H9 (cell line): Measurements from ENCODE around the gene ISG20L2. TPM values are rescaled to one million over a fixed set of nuclear protein-coding genes. Genes with fewer than 3 reads are reported as not detected.

Experiments used
- DNase-seq: peaks from one replicate; pipeline ENCODE4 v3.0.0-alpha.2; 2017
- H2AFZ ChIP-seq: one replicate; pipeline ENCODE4 v1.6.1; 2013; ENCODE audit warnings: mild to moderate bottlenecking, low read length, control low read depth, moderate library complexity
- H2AK5ac ChIP-seq: 2 replicates; pipeline ENCODE4 v1.6.1; 2013; ENCODE audit warnings: low read length, control low read depth, mixed read lengths; ENCODE audit not compliant: insufficient read length
- H2BK120ac ChIP-seq: one replicate; pipeline ENCODE4 v1.6.1; 2013; ENCODE audit warnings: low read depth, mild to moderate bottlenecking, low read length, control low read depth, inconsistent platforms; ENCODE audit not compliant: poor library complexity, severe bottlenecking
- H2BK12ac ChIP-seq: 2 replicates; pipeline ENCODE4 v1.6.1; 2013; ENCODE audit warnings: low read length, control low read depth, mixed read lengths, low read depth; ENCODE audit not compliant: insufficient read length
- H2BK15ac ChIP-seq: 2 replicates; pipeline ENCODE4 v1.6.1; 2013; ENCODE audit warnings: low read depth, low read length, control low read depth
- H2BK20ac ChIP-seq: one replicate; pipeline ENCODE4 v1.6.1; 2013; ENCODE audit warnings: low read depth, mild to moderate bottlenecking, low read length, control low read depth, inconsistent platforms; ENCODE audit not compliant: poor library complexity, severe bottlenecking
- H2BK5ac ChIP-seq: 2 replicates; pipeline ENCODE4 v1.6.1; 2013; ENCODE audit warnings: low read length, control low read depth, mixed read lengths; ENCODE audit not compliant: insufficient read length
- H3K14ac ChIP-seq: 2 replicates; pipeline ENCODE4 v1.6.1; 2013; ENCODE audit warnings: low read length, control low read depth; ENCODE audit not compliant: insufficient read depth
- H3K18ac ChIP-seq: 2 replicates; pipeline ENCODE4 v1.6.1; 2013; ENCODE audit warnings: low read depth, mild to moderate bottlenecking, mixed read lengths, low read length, control low read depth; ENCODE audit not compliant: insufficient read length
- H3K23ac ChIP-seq: 2 replicates; pipeline ENCODE4 v1.6.1; 2013; ENCODE audit warnings: low read length, control low read depth, mixed read lengths, low read depth; ENCODE audit not compliant: insufficient read length
- H3K23me2 ChIP-seq: 2 replicates; pipeline ENCODE4 v1.6.1; 2013; ENCODE audit warnings: low read depth, mild to moderate bottlenecking, mixed read lengths, low read length, control low read depth; ENCODE audit not compliant: insufficient read length, poor library complexity, severe bottlenecking
- H3K27ac ChIP-seq: 2 replicates; pipeline ENCODE4 v1.5.1; 2013; ENCODE audit warnings: low read length, control low read depth, mixed read lengths, low read depth; ENCODE audit not compliant: insufficient read length
- H3K27me3 ChIP-seq: 2 replicates; pipeline ENCODE4 v1.6.1; 2013; ENCODE audit warnings: low read length, control low read depth, inconsistent platforms; ENCODE audit not compliant: insufficient read depth
- H3K4ac ChIP-seq: 2 replicates; pipeline ENCODE4 v1.6.1; 2013; ENCODE audit warnings: low read depth, mild to moderate bottlenecking, control low read depth, inconsistent platforms, low read length, moderate library complexity
- H3K4me1 ChIP-seq: 2 replicates; pipeline ENCODE4 v1.6.1; 2013; ENCODE audit warnings: low read length, control low read depth, inconsistent platforms; ENCODE audit not compliant: insufficient read depth
- H3K4me2 ChIP-seq: 2 replicates; pipeline ENCODE4 v1.6.1; 2013; ENCODE audit warnings: low read length, control low read depth, mixed read lengths; ENCODE audit not compliant: insufficient read length, insufficient read depth
- H3K56ac ChIP-seq: 2 replicates; pipeline ENCODE4 v1.6.1; 2013; ENCODE audit warnings: low read depth, mild to moderate bottlenecking, mixed read lengths, low read length, control low read depth; ENCODE audit not compliant: insufficient read length
- H3K79me1 ChIP-seq: 2 replicates; pipeline ENCODE4 v1.6.1; 2013; ENCODE audit warnings: low read depth, mild to moderate bottlenecking, moderate library complexity, low read length, control low read depth, inconsistent platforms; ENCODE audit not compliant: insufficient read depth, poor library complexity, severe bottlenecking
- H3K79me2 ChIP-seq: 2 replicates; pipeline ENCODE4 v1.6.1; 2013; ENCODE audit warnings: low read length, control low read depth, inconsistent platforms; ENCODE audit not compliant: insufficient read depth
- H3K9ac ChIP-seq: 2 replicates; pipeline ENCODE4 v1.6.1; 2013; ENCODE audit warnings: low read length, control low read depth, mixed read lengths; ENCODE audit not compliant: insufficient read length; ENCODE audit errors: extremely low read depth
- H3K9me3 ChIP-seq: one replicate; pipeline ENCODE4 v1.6.1; 2013; ENCODE audit warnings: low read depth, low read length, inconsistent platforms; ENCODE audit not compliant: control insufficient read depth
- H3T11ph ChIP-seq: one replicate; pipeline ENCODE4 v1.6.1; 2013; ENCODE audit warnings: mild to moderate bottlenecking, low read length, control low read depth, inconsistent platforms
- H4K20me1 ChIP-seq: one replicate; pipeline ENCODE4 v1.6.1; 2013; ENCODE audit not compliant: control insufficient read depth, insufficient read length, insufficient read depth
- H4K5ac ChIP-seq: 2 replicates; pipeline ENCODE4 v1.6.1; 2013; ENCODE audit warnings: low read depth, mild to moderate bottlenecking, mixed read lengths, low read length, control low read depth; ENCODE audit not compliant: insufficient read length
- H4K8ac ChIP-seq: replicated peaks from 2 replicates; pipeline ENCODE4 v1.6.1; 2013; ENCODE audit warnings: low read length, control low read depth, mixed read lengths, low read depth; ENCODE audit not compliant: insufficient read length
- H4K91ac ChIP-seq: 2 replicates; pipeline ENCODE4 v1.6.1; 2013; ENCODE audit warnings: low read depth, mild to moderate bottlenecking, moderate library complexity, mixed read lengths, low read length, control low read depth; ENCODE audit not compliant: insufficient read length
- H3K27ac Mint-ChIP-seq, 3 experiments: 2 replicates in 2 of 3; 3 replicates in 1 of 3; pipeline ENCODE4 v1.8.0; 2020 to 2021; ENCODE audit warnings: mixed read lengths in 3 of 3, mild to moderate bottlenecking in 1 of 3, moderate library complexity in 1 of 3
- H3K27me3 Mint-ChIP-seq: 2 replicates; pipeline ENCODE4 v1.8.0; 2021; ENCODE audit warnings: low read depth, mild to moderate bottlenecking, moderate library complexity, mixed read lengths
- H3K36me3 Mint-ChIP-seq, 3 experiments: 2 replicates in 2 of 3; 3 replicates in 1 of 3; pipeline ENCODE4 v1.8.0; 2020 to 2021; ENCODE audit warnings: low read depth in 3 of 3, mixed read lengths in 3 of 3; ENCODE audit not compliant: insufficient read depth in 1 of 3
- H3K4me1 Mint-ChIP-seq, 2 experiments: 2 replicates each; pipeline ENCODE4 v1.8.0; 2020; ENCODE audit warnings: mixed read lengths in 2 of 2
- H3K4me3 Mint-ChIP-seq, 2 experiments: 2 replicates in 1 of 2; 3 replicates in 1 of 2; pipeline ENCODE4 v1.8.0; 2020 to 2021; ENCODE audit warnings: mild to moderate bottlenecking in 2 of 2, mixed read lengths in 2 of 2, moderate library complexity in 1 of 2
- H3K9me3 Mint-ChIP-seq, 2 experiments: 2 replicates in 1 of 2; 3 replicates in 1 of 2; pipeline ENCODE4 v1.8.0; 2020; ENCODE audit warnings: mild to moderate bottlenecking in 2 of 2, mixed read lengths in 2 of 2, moderate library complexity in 1 of 2
- CTCF ChIP-seq: fragments of 200-600 bp; sonication (generic); conservative IDR thresholded peaks from 3 replicates; pipeline ENCODE4 v1.8.0; 2021; ENCODE audit warnings: antibody characterized with exemption, mild to moderate bottlenecking
- WGBS: extraction: QIAGEN DNeasy Blood & Tissue Kit; methylation state at CpG from one replicate; pipeline ENCODE4 v1.1.7; 2013; ENCODE audit warnings: missing lambda C conversion rate, low lambda C conversion rate, mixed read lengths; ENCODE audit not compliant: insufficient read length; ENCODE audit errors: extremely low coverage; 5-methylcytosine and 5-hydroxymethylcytosine counted together
- total RNA-seq: library from RNA; stranded (reverse); gene quantifications from 2 replicates; pipeline ENCODE4 v1.2.1, GENCODE V29; 2021

Gene ISG20L2
- total RNA-seq, 1 experiment from 2014 or later = 57.6 TPM

GRCh38 chr1:156733989-156734584, 5.5 kb upstream of the ISG20L2 start:
- Histone ChIP-seq H3K9me3 (no peaks in the 10 kb centered on the region), H3K14ac (no peak overlapping the region), H3K4me1 (no peaks in the 10 kb centered on the region), H2BK12ac (no peak overlapping the region), H3K23me2 (no peaks in the 10 kb centered on the region), H2AK5ac (no peak overlapping the region), H3K23ac (no peak overlapping the region), H4K8ac (no peak overlapping the region), H3K4me2 (no peak overlapping the region), H2BK20ac (no peak overlapping the region), H3K27ac (no peak overlapping the region), H3K27me3 (no peaks in the 10 kb centered on the region), H2BK5ac (no peak overlapping the region), H4K5ac (no peak overlapping the region), H3T11ph (no peak overlapping the region), H4K91ac (no peak overlapping the region), H3K79me1 (no peaks in the 10 kb centered on the region), H3K9ac (no peak overlapping the region), H2AFZ (no peak overlapping the region), H2BK120ac (no peak overlapping the region), H2BK15ac (no peak overlapping the region), H4K20me1 (no peaks in the 10 kb centered on the region), H3K4ac (no peak overlapping the region), H3K56ac (no peak overlapping the region), H3K18ac (no peak overlapping the region), H3K79me2 (no peaks in the 10 kb centered on the region)
- H3K36me3 Mint-ChIP-seq = peaks cover 4 to 21% (median 21%) of the 10 kb centered on the region in 3 experiments; a peak in 6 of 7 replicates
- H3K9me3 Mint-ChIP-seq = no peaks in the 10 kb centered on the region
- no peak for TF ChIP-seq CTCF
- no peak for DNase-seq
- H3K4me3 Mint-ChIP-seq = no peak overlapping the region
- WGBS = no CpG with 5 or more reads among the region's 20 CpGs
- H3K27ac Mint-ChIP-seq = no peak overlapping the region; a peak in 1 of 7 replicates
- H3K4me1 Mint-ChIP-seq = peaks cover 9 to 10% of the 10 kb centered on the region in 2 experiments
- no peaks in the 10 kb centered on the region for H3K27me3 Mint-ChIP-seq
